DMS114 treated with DMSO at 0.1 percent for 48 hours (cell line): ENCODE data around the gene PTPN14.

Source experiments
- DNase-seq: peaks from one replicate; lab custom pipeline; 2025; ENCODE audit not compliant: unreplicated experiment; lab: John Stamatoyannopoulos, UW

The PTPN14 gene

GRCh38 chr1:214318356-214318755, 233.0 kb downstream of the PTPN14 start:
- no peak for DNase-seq

DNA sequence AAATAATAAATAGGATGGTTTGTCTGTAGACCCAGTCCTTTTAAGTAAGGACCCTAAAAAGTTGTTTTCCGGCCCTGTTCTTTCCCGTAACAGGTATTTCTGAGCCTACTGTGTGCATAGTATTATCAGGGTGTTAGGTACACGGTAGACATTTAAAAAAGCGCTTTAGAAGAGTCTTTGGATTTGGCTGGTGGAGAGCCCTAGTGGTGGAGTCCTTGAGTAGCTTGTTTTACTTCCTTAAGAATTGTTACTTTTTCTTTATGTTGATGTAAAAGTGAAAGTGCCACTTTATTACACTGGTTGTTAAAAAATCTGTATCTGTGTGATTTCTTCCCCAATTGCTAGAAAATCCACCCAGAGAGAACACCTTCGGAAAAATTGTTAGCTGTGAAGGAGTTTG, 233.7 kb downstream of the PTPN14 start:
- DNase-seq, result no peak

- no peak for DNase-seq
Observed at GRCh38 chr1:214317300-214317699, 234.1 kb downstream of the PTPN14 start.

DNA sequence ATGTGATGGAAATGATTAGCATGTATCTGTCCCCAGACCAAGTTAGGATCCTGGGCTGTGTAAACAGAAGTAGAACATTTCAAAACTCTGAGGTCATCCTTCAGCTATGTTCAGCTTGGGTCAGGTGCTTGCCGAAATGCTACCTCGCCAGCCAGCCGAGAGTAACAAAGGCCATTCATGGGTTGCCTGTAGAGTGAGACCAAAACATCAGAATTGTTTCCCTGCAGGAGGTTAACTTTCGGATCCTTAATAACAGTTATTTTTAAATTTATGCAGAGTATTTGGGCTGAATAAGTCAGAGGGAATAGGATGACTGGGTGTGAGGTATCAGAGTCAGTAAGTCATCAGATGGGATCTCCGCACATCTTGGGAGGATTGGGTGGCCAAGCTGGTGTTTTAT, 234.8 kb downstream of the PTPN14 start:
- DNase-seq, result no peak

- DNase-seq, result no peak
Observed at GRCh38 chr1:214314178-214314843, 237.1 kb downstream of the PTPN14 start.

DNA sequence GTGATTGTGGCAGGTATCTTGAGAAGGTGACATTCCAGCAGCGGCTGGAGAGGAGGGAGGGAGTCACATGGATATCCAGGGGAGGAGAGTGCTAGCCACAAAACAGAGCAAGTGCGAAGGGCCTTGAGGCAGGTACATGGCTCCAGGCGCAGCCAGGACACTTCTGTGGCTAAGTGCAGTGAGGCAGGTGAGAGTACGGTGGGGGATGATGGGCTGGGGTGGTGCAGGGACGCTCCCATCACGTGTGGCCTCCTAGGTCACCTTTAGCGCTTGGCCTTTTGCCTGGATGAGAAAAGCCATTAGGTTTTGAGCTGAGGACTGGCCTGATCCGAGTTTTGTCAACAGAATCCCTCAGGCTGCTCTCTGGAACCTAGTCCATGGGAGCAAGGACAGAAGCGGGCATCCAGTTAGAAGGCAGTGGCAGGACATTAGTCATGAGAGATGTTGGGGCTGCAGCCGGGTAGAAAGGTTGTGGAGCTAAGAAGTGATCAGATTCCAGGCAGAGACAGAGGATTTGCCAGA, 238.8 kb downstream of the PTPN14 start:
- no peak for DNase-seq

DNA sequence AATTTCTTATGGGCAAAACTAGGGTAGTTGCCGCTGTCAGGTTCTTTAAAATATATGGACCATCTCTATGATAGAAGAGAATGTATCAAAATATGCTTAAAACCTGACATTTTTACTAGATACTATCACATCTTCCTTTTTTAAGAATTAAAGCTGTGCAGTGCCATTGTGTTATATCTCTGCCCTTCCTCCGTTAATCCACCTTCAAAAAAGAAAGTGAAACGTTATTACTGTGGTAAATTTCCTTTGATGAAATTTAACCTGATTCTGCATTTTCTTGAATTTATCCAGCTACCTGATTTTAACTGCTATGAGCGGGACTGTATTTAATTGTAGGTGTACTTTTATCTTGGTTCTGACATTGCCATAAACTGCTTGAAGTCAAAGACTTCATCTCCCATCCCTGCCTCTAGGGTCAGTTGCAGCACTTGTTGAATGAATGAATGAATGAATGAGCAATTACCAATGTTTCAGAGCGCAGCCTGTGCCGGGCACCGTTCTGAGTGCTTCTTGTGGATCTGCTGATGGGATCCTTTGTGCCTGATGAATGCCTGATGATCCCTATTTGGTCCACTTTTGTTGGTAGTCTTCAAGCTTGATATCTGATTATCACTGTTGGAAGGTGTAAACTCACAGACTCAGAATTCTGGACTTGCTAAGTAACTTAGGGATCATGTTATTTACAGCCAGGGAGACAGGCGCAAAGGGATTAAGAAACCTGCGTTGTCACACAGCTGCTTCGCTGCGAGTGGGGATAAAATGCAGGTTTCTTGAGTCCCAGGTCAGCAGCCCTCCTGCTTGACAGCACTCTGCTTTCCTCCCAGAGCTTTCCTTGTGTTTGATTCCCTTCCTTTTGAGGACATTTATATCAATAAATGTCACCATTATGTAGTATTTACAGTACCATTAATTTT, 240.4 kb downstream of the PTPN14 start:
- no peak for DNase-seq

DNA sequence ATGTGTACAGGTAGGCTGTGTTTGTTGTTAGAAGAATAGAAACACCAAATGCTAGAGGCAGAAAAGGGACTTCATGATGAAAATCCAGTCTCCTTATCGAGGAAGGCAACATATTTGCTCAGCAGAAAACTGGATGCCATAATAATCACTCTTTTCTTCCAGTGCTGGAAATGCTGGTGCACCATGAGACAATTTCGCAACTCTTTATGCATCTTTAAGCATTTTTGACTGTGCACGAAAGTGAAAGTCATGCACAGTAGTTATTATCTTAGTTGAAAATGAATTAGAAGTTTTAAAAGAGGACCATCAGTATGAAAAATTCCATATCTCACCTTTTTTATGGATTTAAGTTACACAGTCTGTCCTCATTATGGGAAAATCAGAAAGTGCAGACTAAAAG, 241.4 kb downstream of the PTPN14 start:
- no peak for DNase-seq

DNA sequence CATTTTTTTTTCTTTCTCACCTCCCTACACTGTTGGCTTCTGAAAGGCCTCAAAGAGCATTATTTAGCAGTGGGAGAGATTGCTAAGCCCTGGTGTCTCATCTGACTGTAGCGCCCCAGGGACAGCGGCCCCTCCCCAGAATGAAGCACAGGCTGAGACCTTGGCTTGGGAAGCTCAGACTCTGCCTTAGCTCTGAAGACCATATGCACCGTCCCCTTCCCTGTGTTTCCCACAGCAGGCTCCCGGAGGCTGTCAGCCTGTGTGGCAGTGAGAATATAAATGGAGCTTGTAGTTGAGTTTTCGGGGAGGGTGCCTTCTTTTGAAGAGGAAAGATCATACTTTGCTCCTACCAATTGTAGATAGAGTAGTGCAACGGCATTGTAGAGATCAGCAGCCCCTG, 245.1 kb downstream of the PTPN14 start:
- DNase-seq, result no peak

- DNase-seq, result no peak
Observed at GRCh38 chr1:214305164-214305751, 246.1 kb downstream of the PTPN14 start.

GRCh38 chr1:214303141-214303930, 248.1 kb downstream of the PTPN14 start:
- no peak for DNase-seq

DNA sequence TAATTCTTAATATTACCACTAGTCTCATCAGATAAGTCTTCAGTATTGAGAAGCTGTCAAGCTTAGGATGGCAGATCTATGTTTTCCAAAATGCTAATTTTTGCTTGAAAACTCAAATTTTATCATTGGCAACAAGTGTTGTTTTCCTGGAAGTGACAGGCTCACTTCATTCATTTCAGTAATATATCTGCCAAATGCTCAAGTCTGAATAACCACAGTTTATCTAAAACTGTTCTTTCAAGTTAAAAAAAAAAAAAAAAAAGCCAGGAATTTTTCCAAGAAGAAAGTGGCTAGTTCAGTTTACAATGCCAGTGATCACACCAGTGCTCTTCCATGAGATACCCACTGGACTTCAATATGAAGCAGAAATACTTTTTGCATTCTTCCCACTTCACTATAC, 249.9 kb downstream of the PTPN14 start:
- DNase-seq, result no peak

GRCh38 chr1:214300149-214300780, 251.1 kb downstream of the PTPN14 start:
- DNase-seq, result no peak
